ENCODE results near the gene ODF2L. TPM values are rescaled to one million over a fixed set of nuclear protein-coding genes. Genes with fewer than 3 reads are reported as not detected.

Gene ODF2L
- polyA plus RNA-seq (2011; rRNA removed) (14.6 and 25.6 TPM in 2 replicates), polyA minus RNA-seq (2011; rRNA and poly(A)+ RNA removed) (8.1 and 16.4 TPM in 2 replicates)

- Histone ChIP-seq H3K4me3 (ENCODE audit: low read depth, low read length) (peak within 1 kb of the TSS; percentile 87), H3K27ac (ENCODE audit: low read depth, low read length) (peak within 1 kb of the TSS; percentile 66), H3K27me3 (ENCODE audit: control insufficient read depth, insufficient read depth, low read length) (no peaks in the 10 kb centered on the region), H3K9me3 (ENCODE audit: control insufficient read depth, insufficient read depth, low read length) (peaks cover 3% of the 10 kb centered on the region; the same call in 1 of the 2 replicates)
- TF ChIP-seq CTCF (IDR thresholded peaks at IDR 0.05; ENCODE audit: low read depth, low read length), result no peak
- CTCF ChIA-PET, result interaction anchor here (0.6 to 1.1 kb wide), 7 partner anchors 15 to 385 kb away, joined by 3 to 4 read pairs (median 3); partner anchors contain the start of gene SH3GLB1
- POLR2A ChIA-PET, result interaction anchor here (0.5 to 1.2 kb wide), 4 partner anchors 9 to 308 kb away, joined by 3 to 4 read pairs (median 4); partner anchors contain the start of gene SH3GLB1
- peak; percentile 46 for DNase-seq (ENCODE audit: low read depth, low spot score)
Observed at GRCh38 chr1:86395751-86396497, at the start of gene ODF2L. TSS of gene ODF2L (minus strand) at chr1:86396323. CDS start at chr1:86387027, 9,296 bp downstream.

GRCh38 chr1:86445919-86446318 lies 49.8 kb upstream of the ODF2L start:
- ChIA-PET POLR2A (no interaction called here), CTCF (interaction anchor here (1.6 kb wide), 1 partner anchor 54 kb away, joined by 3 read pairs; no protein-coding TSS in a partner anchor)
- Histone ChIP-seq H3K27me3 (ENCODE audit: control insufficient read depth, insufficient read depth, low read length) (no peaks in the 10 kb centered on the region), H3K4me3 (ENCODE audit: low read depth, low read length) (no peak overlapping the region), H3K27ac (ENCODE audit: low read depth, low read length) (no peak overlapping the region), H3K9me3 (ENCODE audit: control insufficient read depth, insufficient read depth, low read length) (no peaks in the 10 kb centered on the region)
- no peak for DNase-seq (ENCODE audit: low read depth, low spot score)
- TF ChIP-seq CTCF (IDR thresholded peaks at IDR 0.05; ENCODE audit: low read depth, low read length), result no peak

GRCh38 chr1:86441997-86442396 lies 45.9 kb upstream of the ODF2L start:
- POLR2A ChIA-PET, result no interaction called here
- Histone ChIP-seq H3K4me3 (ENCODE audit: low read depth, low read length) (no peak overlapping the region), H3K9me3 (ENCODE audit: control insufficient read depth, insufficient read depth, low read length) (no peaks in the 10 kb centered on the region), H3K27me3 (ENCODE audit: control insufficient read depth, insufficient read depth, low read length) (no peaks in the 10 kb centered on the region), H3K27ac (ENCODE audit: low read depth, low read length) (no peak overlapping the region)
- CTCF ChIA-PET, result interaction anchor here (3.0 kb wide), 1 partner anchor 32 kb away, joined by 11 read pairs; no protein-coding TSS in a partner anchor
- no peak for TF ChIP-seq CTCF (IDR thresholded peaks at IDR 0.05; ENCODE audit: low read depth, low read length)
- no peak for DNase-seq (ENCODE audit: low read depth, low spot score)

- ChIA-PET CTCF (interaction anchor here (3.0 kb wide), 1 partner anchor 32 kb away, joined by 11 read pairs; no protein-coding TSS in a partner anchor), POLR2A (no interaction called here)
- TF ChIP-seq CTCF (IDR thresholded peaks at IDR 0.05; ENCODE audit: low read depth, low read length), result no peak
- H3K9me3 ChIP-seq (ENCODE audit: control insufficient read depth, insufficient read depth, low read length), result no peaks in the 10 kb centered on the region
- DNase-seq (ENCODE audit: low read depth, low spot score), result no peak
- no peaks in the 10 kb centered on the region for H3K27me3 ChIP-seq (ENCODE audit: control insufficient read depth, insufficient read depth, low read length)
- no peak overlapping the region for H3K27ac ChIP-seq (ENCODE audit: low read depth, low read length)
- no peak overlapping the region for H3K4me3 ChIP-seq (ENCODE audit: low read depth, low read length)
Observed at GRCh38 chr1:86441581-86441980, 45.5 kb upstream of the ODF2L start.

- Histone ChIP-seq H3K9me3 (ENCODE audit: control insufficient read depth, insufficient read depth, low read length) (no peaks in the 10 kb centered on the region), H3K27ac (ENCODE audit: low read depth, low read length) (no peak overlapping the region), H3K27me3 (ENCODE audit: control insufficient read depth, insufficient read depth, low read length) (no peaks in the 10 kb centered on the region), H3K4me3 (ENCODE audit: low read depth, low read length) (no peak overlapping the region)
- ChIA-PET CTCF (interaction anchor here (1.5 to 2.1 kb wide), 2 partner anchors 38 to 56 kb away, joined by 4 to 8 read pairs; no protein-coding TSS in a partner anchor), POLR2A (no interaction called here)
- TF ChIP-seq CTCF (IDR thresholded peaks at IDR 0.05; ENCODE audit: low read depth, low read length), result no peak
- DNase-seq (ENCODE audit: low read depth, low spot score), result no peak
Observed at GRCh38 chr1:86436041-86436440, 39.9 kb upstream of the ODF2L start.

All from AG04450 (cell line).